ENCODE data around the gene ZEB1. TPM values are rescaled to one million over a fixed set of nuclear protein-coding genes. Genes with fewer than 3 reads are reported as not detected.

ZEB1 gene
- total RNA-seq, 3 donors from 2014 or later = 28.2 to 113 (median 71.1) TPM

DNA sequence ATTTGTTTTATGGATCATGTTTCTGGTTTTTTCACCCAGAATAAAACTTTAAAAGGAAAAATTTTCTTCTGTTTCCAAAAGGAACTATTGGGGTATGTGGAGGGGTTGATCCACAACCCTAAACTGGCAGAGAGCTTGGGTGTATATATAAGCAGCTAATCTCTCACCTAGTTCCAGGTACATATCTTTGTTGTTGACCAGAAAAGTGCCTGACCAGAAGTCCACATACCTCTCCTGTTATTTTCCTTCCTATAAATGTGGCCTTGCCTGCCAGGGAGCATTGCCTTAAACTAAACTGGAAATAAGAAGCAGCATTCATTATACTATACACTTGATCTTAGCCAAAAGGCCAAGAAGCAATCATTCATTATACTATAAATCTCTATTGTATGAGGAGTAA lies 112.0 kb downstream of the ZEB1 start:
- no peak for DNase-seq (ENCODE audit: low spot score in 2 of 2)
- Histone ChIP-seq H3K4me1 (no peaks in the 10 kb centered on the region), H3K27me3 (no peaks in the 10 kb centered on the region), H3K27ac (no peak overlapping the region), H3K36me3 (no peaks in the 10 kb centered on the region), H3K9me3 (no peaks in the 10 kb centered on the region), H3K4me3 (no peak overlapping the region)
- intact Hi-C loops (cut with DNase I; ENCODE audit: low total_unique reads) = no loop called here
- TF ChIP-seq POLR2A (IDR thresholded peaks at IDR 0.05) (no peak), POLR2AphosphoS5 (IDR thresholded peaks at IDR 0.05) (no peak)
- TF ChIP-seq, protein P1, sequence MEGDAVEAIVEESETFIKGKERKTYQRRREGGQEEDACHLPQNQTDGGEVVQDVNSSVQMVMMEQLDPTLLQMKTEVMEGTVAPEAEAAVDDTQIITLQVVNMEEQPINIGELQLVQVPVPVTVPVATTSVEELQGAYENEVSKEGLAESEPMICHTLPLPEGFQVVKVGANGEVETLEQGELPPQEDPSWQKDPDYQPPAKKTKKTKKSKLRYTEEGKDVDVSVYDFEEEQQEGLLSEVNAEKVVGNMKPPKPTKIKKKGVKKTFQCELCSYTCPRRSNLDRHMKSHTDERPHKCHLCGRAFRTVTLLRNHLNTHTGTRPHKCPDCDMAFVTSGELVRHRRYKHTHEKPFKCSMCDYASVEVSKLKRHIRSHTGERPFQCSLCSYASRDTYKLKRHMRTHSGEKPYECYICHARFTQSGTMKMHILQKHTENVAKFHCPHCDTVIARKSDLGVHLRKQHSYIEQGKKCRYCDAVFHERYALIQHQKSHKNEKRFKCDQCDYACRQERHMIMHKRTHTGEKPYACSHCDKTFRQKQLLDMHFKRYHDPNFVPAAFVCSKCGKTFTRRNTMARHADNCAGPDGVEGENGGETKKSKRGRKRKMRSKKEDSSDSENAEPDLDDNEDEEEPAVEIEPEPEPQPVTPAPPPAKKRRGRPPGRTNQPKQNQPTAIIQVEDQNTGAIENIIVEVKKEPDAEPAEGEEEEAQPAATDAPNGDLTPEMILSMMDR (IDR thresholded peaks at IDR 0.05) = no peak

DNA sequence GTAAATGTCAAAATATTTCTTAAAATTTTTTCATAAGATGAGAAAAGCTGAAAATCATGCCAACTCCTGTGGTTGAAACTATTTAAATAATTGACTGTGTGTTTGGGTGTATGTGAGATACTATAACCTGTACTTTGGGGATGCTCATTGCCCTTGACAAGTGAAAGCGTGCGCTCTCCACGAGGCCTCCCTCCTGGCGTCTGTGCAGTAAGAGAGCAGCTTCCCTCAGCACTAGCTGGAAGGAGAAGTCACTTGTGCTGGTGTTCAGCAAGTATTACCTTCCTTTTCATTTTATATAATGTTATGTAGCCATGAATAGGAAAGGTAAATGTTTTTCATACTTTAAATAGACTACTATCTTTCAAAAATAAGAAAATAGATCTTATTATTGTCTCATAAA lies 118.9 kb downstream of the ZEB1 start:
- no peaks in the 10 kb centered on the region for H3K27me3 ChIP-seq
- no peaks in the 10 kb centered on the region for H3K4me1 ChIP-seq
- DNase-seq (ENCODE audit: low spot score in 2 of 2) = no peak
- peaks cover 0 to 6% of the 10 kb centered on the region in 2 donors for H3K9me3 ChIP-seq
- no peak overlapping the region for H3K4me3 ChIP-seq
- H3K27ac ChIP-seq = no peak overlapping the region
- intact Hi-C loops (cut with DNase I; ENCODE audit: low total_unique reads) = no loop called here
- TF ChIP-seq POLR2AphosphoS5 (IDR thresholded peaks at IDR 0.05) = no peak
- TF ChIP-seq, protein P1 (IDR thresholded peaks at IDR 0.05) = no peak
- no peak for TF ChIP-seq POLR2A (IDR thresholded peaks at IDR 0.05)
- no peaks in the 10 kb centered on the region for H3K36me3 ChIP-seq

DNA sequence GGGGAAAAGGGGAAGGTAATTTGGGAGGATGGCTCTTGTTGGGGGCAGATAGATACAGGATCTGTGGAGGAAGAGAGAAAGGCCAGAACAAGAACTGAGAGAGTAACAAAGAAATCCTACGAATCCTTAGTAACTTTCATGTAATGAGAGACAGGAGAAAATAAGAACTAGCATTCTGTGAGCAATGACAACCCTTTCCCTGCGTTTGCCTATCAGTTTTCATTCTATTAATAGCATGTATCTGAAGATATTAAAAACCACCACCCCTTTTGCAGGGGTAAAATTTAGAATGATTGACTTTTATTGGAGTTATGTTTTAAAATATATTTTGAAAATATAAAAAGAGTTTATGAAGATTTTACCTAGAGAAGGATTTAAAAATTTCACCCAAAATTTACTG lies 132.8 kb downstream of the ZEB1 start:
- H3K4me1 ChIP-seq = no peaks in the 10 kb centered on the region
- TF ChIP-seq POLR2A (IDR thresholded peaks at IDR 0.05) (no peak), POLR2AphosphoS5 (IDR thresholded peaks at IDR 0.05) (no peak)
- TF ChIP-seq, protein P1 (IDR thresholded peaks at IDR 0.05) = no peak
- intact Hi-C loops (cut with DNase I; ENCODE audit: low total_unique reads) = no loop called here
- no peak overlapping the region for H3K4me3 ChIP-seq
- H3K36me3 ChIP-seq = no peaks in the 10 kb centered on the region
- no peak for DNase-seq (ENCODE audit: low spot score in 2 of 2)
- H3K27me3 ChIP-seq = no peaks in the 10 kb centered on the region
- H3K9me3 ChIP-seq = peaks cover 0 to 5% of the 10 kb centered on the region in 2 donors
- no peak overlapping the region for H3K27ac ChIP-seq

DNA sequence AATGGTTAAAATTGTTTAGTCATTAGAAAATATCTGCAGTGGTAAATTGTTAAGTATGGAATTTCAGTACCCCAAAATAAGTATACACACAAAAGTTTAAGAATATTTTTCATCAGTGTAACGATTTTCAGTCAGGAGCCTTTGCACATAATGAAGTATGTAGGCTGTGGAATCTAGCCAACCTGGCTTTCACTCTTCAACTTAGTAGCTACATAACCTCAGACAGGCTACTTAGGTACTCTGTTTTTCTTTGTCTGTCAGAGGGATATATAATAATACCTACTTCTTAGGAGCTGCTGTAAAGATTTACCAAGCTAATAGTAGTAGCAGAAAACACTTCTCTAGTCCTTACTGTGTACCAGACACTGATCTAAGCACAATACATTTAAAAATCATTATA lies 137.5 kb downstream of the ZEB1 start:
- intact Hi-C loops (cut with DNase I; ENCODE audit: low total_unique reads) = no loop called here
- Histone ChIP-seq H3K36me3 (no peaks in the 10 kb centered on the region), H3K27ac (no peak overlapping the region), H3K4me3 (no peak overlapping the region), H3K4me1 (no peaks in the 10 kb centered on the region), H3K27me3 (no peaks in the 10 kb centered on the region), H3K9me3 (no peaks in the 10 kb centered on the region)
- no peak for DNase-seq (ENCODE audit: low spot score in 2 of 2)
- TF ChIP-seq POLR2AphosphoS5 (IDR thresholded peaks at IDR 0.05) = no peak
- no peak for TF ChIP-seq POLR2A (IDR thresholded peaks at IDR 0.05)
- TF ChIP-seq, protein P1 (IDR thresholded peaks at IDR 0.05) = no peak

DNA sequence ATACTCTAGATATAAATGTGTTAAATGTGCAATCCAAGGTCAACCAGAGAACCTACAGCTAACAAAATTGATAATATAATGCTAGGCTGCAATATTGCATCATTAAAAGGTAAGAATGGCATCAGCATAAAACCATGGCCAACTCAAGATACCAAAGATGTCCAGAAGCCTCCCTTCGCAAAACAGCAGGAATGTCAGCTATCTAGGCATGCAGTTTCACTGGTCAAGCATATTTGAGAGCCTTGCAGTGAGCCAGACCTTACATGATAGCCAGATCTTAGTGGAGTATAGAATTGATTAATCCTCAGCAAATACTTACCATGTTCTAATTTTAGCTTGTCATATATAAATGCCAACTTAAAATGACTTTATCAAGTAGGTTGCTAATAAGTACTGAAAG lies 138.8 kb downstream of the ZEB1 start:
- Histone ChIP-seq H3K27ac (no peak overlapping the region), H3K27me3 (no peaks in the 10 kb centered on the region), H3K9me3 (no peaks in the 10 kb centered on the region), H3K4me1 (no peaks in the 10 kb centered on the region), H3K4me3 (no peak overlapping the region), H3K36me3 (no peaks in the 10 kb centered on the region)
- DNase-seq (ENCODE audit: low spot score in 2 of 2) = no peak
- intact Hi-C loops (cut with DNase I; ENCODE audit: low total_unique reads) = no loop called here
- TF ChIP-seq POLR2AphosphoS5 (IDR thresholded peaks at IDR 0.05) = no peak
- no peak for TF ChIP-seq POLR2A (IDR thresholded peaks at IDR 0.05)
- TF ChIP-seq, protein P1 (IDR thresholded peaks at IDR 0.05) = no peak

Data from breast epithelium (tissue), 4 donors.